GM18861 (cell line): ENCODE results near the gene ZNF23.
"Not testable (repeated sequence)": the region's sequence is repeated elsewhere in the genome, so short reads cannot be mapped to it uniquely, and the experiment has no call there.

Experiments
- ATAC-seq: cut with Tn5 transposase; IDR thresholded peaks from one replicate; pipeline ENCODE4 v1.9.1; 2021; ENCODE audit not compliant: unreplicated experiment

ZNF23 gene

DNA sequence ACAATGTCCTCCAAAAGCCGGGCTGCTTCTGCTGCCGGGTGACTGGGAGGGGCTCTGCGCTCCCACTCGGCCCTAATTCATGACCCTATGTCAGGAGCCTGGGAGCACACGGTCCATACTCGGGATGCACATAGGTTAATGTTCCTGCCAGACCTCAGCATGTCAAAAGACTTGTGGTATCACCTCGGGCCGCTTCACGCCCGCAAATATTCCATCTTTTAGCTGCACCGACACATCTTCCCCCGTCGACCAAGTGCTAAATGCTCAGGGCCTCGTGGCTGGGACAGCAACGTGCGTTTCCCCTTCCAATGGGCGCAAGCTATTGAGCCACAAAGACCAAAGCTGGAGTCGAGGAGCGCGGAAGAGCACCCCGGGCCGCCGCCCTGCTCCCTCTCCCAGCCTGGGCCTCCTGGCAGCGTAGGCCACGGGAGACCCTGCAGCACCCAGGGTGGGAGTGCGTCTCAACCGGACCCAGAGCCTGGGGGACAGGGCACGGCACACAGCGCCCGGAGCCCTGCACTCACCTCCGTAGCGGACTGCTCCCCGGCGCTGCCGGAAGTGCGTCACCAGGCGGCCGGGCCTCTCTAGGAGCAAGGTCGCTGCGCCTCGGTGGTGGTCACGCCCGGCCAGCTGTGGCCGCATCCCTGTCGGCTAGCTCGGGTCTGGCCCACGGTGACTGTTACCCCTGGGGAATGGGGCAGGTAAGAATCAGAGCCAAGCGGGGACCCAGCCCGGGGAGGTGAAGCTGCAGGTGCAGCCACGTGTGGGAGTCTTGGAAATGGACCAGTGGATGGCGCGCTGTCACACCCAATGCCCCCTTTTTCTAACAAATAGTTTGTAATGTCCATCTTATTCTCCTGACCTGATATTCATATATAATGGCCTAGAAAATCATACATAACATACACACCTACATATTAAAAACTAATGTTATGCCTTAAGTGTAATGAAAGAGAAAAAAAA is at the start of gene ZNF23:
Gene ZNF23, minus strand, starts transcription at position 562 of the 963 bp plus-strand sequence. CDS start 5,451 bp downstream, outside the sequence.
- peak; percentile 94 for ATAC-seq

DNA sequence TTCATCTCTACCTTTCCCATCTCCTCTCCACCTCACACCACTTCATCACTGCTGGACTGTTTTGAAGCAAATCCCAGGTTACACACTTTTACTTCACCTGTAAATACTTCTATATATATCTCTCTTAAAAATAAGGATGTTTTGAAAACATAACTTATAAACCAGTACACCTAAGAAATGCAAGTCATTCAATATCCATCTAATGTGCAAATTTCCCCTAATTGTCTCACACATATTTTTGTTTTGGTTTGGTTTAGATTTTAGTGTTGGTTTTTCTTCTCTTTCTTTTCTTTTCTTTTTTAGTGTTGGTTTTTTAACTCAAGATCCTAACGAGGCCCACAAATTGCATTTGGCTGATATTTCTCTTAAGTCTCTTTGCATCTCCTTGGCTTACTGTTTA is 45.0 kb upstream of the ZNF23 start:
- ATAC-seq: no peak

DNA sequence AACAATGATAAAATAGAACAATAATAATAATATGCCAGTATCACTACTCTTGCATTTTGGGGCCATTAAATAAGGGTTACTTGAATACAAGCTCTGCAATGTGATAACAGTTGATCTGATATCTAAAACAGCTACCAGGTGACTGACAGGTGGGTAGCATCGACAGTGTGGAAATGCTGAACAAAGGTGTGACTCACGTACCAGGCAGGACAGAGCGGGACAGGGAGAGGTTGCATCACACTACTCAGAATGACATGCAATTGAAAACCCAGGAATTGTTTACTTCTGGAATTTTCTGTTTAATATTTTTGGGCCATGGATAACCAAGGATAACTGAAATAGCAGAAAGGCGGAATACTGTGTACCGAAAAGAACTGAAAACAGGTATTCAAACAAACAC is 42.9 kb upstream of the ZNF23 start:
- ATAC-seq: no peak

DNA sequence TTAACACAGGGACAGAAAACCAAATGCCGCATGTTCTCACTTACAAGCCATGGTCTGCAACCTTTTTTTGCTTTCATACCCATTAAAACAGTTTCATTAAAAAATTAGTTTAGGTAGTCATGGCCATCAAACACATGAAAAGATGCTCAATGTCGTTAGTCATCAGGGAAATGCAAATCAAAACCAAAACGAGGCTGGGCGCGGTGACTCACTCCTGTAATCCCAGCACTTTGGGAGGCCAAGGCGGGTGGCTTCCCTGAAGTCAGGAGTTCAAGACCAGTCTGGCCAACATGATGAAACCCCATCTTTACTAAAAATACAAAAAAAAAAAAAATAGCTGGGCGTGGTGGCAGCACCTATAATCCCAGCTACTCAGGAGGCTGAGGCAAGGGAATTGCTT is 42.0 kb upstream of the ZNF23 start:
- not testable (repeated sequence) for ATAC-seq

DNA sequence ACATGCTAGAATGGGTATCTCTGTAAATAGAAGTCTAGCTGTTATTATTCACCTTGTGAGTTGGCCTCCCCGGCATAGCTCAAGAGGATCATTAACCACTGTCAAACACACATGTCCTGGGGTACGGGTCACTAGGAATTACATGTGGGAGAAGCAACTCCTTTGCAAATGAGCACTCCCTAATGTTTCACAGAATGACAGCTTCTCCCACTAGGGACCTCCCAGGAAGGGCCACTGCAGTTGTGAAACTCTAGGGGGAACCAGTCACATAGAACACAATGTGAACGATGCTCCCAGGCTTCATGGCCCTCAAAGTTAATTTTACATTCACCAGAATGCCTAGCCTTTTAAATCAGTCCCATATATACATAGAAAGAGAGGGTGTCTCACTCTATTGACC is 39.5 kb upstream of the ZNF23 start:
- ATAC-seq: no peak

DNA sequence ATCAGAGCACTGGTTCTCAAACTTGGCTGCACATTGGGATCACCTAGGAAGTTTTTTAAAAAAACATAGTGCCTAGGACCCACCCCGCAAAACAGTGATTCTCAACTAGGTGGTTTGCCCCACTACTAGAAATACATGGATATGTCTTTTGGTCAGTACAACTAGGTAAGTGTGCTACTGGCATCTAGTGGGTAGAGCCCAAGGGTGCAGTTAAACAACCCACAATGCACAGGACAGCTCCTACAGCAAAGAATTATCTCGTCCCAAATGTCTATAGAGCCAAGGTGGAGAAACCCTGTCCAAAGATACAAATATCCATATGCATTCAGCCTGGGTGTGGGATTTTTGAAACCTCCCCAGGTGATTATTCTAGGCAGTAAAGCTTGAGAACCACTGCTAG is 38.9 kb upstream of the ZNF23 start:
- no peak for ATAC-seq

DNA sequence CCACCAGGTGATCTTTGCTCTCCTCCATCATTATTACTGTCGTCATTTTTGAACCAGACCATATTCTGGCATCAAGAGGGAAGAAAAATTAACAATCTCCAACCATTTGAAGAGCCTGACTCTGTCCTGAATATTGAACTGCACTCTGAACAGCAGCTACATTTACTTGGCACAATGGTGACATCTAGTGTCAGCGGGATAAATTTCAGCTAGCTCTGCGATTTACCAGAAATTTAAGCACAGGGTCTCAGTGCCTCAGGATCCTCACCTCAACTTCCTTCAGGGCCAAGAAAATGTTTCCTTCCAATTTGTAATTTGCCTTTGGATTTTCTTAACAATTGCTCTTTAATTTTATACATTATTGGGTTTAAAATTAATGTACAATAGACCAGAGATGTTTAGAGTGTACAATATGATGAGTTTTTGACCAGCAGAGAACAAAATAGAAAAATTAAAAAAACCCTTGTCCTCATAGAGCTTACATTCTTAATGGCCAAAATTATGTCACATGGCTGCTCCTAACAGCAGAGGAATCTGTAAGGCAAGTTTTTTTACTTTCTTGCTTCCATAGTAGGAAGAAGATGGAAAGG is 37.8 kb upstream of the ZNF23 start:
- ATAC-seq: peak; percentile 70

DNA sequence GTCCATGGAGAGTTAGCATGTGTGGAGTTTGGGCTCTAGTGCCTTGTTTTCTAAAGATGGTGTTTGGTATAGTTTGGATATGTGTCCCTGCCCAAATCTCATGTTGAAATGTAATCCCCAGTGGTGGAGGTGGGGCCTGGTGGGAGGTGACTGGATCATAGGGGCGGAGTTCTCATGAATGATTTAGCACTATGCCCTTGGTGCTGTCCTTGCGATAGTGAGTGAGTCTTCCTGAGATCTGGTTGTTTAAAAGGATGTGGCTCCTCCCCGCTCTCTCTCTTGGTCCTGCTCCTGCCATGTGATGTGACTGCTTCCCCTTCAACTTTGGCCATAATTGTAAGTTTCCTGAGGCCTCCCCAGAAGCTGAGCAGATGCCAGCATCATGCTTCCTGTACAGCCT is 36.0 kb upstream of the ZNF23 start:
- no peak for ATAC-seq

DNA sequence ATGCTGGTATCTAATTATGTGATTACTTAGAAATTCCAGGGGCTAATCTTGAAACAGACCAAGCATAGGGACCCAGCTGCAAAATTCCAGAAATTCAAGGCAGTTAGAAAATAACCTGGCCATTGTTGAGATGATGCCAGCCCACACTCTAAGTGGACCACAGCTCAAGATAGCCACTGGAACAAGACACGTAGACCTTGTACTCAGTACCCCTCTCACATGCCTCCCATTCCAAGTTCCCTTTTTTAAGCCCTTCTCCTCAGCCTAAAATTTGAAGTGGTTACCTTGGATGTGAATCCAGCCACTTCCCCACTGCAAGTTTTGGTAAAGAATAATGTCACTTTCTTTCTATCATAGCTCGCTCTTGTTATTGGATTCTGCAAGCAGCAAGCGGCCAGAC is 31.2 kb upstream of the ZNF23 start:
- no peak for ATAC-seq

DNA sequence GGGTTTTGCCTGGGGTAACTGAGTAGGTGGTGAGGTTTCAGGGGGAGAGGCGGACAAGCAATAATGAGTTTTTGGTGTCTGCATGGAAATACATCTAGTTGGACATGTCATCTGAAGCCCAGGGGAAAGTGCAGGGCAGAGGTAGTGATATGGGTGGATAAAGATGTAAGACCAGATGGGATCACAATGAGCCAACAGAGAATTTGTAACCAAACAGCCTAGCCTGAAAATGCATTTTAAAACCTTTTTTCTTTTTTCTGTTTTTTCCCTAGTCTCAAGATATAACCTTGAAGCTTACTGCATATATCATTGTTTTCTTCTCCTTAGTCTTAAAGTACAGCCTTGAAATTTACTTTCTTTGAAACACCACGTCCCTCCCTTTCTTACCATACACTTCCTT is 30.7 kb upstream of the ZNF23 start:
- ATAC-seq: no peak

DNA sequence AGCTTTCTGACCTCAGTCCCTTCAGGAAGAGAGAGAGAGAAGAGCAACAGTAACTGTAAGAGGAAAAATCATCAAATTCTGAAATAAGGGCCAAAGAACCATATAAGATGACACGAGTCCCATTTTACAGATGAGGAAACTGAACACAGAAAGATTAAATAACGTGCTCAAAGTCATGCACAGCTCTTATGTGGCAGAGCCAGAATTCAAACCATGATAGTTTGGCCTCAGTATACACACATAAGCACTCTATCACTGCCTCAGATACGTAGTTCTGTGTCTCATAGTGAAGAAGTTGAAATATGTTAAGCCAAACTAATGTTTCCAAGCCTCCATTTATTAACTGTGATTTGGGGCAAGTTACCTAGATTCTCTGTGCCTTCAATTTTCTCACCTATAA is 29.0 kb upstream of the ZNF23 start:
- no peak for ATAC-seq

DNA sequence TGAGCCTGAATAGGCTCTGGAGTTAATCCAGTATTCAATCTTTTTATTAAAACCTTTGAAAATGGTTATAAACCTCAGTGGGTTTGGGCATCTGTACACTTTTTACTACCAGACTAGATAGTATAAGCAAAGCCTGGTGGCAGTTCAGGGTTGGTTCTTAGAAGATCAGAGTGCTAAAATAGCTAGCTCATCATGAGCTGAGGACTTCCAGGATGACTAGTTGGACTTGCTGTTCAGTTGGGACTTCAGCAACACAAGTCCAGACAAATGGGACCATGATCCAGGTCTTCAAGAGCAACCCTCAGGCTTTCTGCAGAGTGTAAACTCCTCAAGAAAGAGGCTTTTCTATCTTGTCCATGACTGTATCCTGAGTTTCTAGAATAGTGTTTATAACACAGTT is 28.3 kb upstream of the ZNF23 start:
- no peak for ATAC-seq

DNA sequence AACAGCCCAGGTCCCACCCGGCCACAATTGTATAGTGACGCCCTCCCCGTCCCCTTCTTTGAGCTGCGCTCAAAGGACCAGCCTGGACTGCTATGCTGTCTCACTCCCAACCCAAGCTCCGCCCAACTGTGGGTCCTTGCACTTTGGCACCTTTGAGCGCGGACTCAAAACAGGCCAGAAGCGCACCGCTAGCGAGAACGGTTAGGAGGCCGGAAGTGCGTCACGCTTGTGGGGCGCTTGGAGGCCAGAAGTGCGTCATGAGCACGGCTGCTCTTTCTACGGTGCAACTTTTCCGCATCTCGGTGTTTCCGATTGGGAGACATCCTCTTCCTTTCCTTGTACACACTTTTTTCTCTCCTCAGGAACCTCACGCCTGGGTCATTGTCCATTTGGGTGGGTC is 27.1 kb upstream of the ZNF23 start, which contains the start of gene ZNF19:
Gene ZNF19, minus strand, starts transcription at position 203 of the 400 bp plus-strand sequence. CDS start 7,210 bp downstream, outside the sequence.
- no peak for ATAC-seq

DNA sequence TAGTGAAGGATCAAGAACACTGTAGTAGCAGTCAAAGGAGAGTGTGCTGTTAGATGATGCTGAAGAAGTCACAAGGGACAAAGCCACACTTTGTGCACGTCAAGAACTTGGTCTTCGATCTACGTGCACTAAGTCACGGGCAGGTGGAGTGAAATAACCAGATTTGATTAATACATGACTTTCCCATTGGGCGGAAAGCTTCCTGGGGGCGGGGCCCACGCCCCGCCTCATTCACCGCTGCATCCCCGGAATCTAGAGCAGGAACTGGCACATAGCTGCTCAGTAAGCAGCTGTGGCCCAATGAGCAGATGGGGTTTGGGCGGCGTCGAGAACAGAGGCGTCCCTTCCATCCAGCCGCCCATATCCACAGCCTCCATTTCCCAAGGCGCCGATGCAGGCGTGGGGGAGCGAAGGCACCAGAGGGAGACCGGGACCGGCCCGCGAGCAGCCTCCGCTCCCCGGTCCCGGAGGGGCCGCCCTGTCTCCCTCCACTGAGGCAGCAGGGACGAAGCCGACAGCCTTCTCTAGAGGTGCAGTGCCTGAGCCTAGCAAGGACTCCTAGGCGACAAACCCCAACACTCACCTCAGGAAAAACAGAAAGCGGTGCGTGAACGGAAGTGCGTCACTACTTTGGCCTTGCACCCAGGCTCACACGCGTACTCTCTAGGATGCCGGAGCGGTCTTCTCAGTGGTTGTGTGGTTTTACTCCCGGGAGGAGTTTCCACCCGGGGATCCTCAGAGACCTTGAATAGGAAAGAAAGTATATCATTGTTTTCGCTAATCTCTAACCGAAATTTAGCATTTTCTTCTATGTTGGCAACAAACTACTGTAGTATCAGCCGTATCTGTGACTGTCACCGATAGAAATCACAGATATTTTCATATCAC is 22.2 kb upstream of the ZNF23 start:
- ATAC-seq: peak; percentile 75

DNA sequence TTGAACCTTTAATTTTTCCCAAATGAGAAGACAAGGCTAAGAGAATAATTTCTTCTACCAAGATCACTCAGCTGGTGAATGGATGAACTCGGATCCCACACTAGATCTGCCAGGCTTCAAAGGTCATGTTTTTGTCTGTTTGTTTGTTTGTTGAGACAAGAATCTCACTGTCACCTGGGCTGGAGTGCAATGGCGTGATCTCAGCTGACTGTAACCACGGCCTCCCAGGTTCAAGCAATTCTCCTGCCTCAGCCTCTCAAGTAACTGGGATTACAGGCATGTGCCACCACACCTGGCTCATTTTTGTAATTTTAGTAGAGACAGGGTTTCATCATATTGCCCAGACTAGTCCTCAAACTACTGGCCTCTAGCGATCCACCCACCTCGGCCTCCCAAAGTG is 20.5 kb upstream of the ZNF23 start:
- no peak for ATAC-seq

DNA sequence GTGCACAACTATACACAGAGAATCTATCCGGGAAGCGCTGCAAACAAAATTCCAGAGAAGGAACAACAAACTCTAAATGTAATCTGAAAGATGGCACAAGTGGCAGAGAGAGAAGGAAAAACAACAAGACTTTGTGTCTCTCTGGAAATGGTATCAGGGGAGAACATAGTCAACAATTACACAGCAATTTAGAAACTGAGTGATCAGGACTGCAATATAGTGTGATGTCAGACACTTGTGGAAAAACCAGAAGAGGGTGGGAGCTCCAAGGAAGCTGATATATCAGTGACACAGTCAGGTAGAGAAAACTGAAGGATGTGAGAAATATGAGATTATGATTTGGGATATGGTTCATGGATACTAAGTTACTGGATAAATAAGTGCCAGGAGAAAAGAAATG is 18.9 kb upstream of the ZNF23 start:
- no peak for ATAC-seq

DNA sequence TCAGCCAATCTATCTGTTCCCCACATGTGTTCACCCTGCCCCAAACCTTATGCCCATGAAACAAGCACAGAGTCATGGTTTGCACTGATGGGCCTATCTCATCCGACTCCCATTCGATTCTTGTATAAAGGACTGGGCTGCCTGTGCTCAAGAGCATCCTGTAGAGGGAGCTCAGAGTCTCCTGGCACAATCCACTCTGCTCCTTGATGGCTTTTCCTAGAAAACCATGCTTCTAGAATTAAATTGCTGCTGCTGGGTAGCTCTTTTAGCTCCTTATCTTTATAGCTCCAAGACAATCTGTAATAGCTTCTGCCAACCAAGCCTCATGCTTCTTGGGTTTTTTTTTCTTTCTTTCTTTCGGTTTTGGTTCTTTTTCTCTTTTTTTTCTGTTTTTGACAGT is 17.4 kb upstream of the ZNF23 start:
- no peak for ATAC-seq

DNA sequence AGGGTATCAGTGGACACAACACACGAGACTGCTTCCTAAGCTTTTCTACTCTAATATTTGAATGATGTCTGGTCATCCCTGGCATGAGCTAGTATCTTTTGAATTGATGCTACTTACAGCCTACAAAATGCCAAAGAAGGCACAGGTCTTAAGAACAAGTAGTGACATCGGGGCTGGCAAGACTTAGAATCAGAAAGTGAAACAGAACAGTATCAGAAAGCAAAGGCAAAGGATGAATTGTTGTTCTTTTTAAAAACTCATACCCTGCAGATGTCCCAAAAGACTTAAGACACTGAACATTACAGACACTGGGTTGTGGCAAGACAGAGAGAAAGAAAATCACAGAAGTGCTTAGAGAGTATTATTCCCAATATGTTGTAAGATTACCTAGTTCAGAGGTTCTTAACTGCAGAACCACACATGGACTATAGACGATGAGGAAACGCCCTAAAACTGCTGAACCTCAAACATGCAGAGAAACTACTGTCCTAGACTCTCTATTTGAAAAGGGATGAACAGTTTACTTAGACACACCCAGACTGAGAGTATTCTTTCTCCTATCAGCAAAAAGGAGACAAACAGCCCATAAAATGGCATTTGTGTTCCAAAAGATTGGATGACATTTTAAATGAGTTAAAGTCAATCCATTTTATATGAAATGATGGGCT is 14.5 kb upstream of the ZNF23 start:
- no peak for ATAC-seq

DNA sequence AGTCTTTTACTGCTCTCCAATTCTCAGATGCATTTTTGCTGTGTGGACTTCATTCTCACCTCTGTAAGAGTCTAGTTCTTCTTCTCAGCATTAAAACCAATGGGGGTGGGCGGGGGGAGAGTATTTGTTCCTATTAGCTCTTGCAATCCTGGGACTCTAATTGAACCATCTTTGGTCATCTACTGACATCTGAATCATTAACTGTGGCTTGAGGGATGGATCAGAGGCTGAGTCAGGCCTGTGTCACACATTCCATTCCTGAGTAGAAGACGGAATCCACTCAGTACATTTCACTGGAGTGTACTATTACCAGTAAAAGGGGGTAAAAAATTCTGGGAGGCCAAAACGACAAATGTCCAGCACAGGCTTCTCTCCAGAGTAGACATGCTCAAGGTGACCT is 12.8 kb upstream of the ZNF23 start:
- no peak for ATAC-seq

DNA sequence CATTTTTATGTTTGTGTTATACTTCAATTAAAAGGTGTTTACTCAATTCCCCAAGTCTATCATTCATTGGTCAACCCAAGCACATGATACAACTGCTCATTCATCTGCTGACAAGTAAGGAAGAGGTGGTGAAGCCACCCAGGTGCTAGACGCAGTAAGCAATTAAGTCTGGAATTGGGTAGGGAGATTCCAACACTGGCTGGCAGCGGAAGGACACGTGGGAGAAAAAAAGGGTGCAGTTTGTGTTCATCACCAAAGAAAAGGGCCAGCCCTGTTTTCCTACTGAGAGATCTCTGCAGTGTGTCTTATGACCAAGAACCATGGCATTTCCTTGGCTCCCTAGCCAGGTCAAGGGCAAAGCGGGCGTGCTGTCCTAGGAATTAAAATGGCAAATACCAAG is 11.8 kb upstream of the ZNF23 start:
- ATAC-seq: no peak

DNA sequence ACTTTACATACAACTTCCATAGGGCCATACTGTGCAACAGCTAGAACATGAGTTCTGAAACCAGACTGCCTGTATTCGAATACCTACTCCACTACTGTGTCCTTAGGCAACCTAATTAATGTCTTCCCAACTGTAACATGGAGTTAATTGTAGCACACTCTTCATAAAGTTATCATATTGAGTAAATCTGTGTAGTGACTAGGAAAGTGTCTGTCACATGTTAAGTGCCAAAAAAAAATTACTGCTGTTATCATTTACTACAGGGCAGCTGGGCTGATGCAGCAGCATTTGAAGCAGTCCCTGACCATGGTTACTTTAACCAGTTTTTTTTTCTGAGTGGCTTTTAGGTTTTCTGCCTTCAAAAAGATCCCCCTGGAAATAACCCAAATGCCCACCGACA is 10.9 kb upstream of the ZNF23 start:
- no peak for ATAC-seq
